ENCODE results near the gene FOXD1.
"Not testable (repeated sequence)": the region's sequence is repeated elsewhere in the genome, so short reads cannot be mapped to it uniquely, and the experiment has no call there.

The FOXD1 gene

DNA sequence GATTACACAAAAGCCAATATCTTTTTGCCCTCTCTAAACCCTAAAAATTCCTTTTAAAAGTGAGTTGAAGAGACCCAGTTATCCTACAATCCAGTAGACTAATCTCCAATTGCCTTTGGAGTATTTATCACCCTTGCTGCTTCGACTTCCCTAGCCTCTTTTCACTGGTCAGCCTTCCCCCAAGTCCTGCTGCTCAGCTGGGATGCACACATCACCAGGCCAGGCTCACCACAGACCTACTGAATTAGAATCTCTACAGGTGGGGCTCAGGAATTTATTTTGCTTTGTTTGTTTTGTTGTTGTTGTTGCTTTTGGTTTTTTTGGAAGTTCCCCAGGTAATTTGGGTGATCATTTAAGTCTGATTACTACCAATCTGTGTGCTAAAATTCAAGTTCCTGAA is 11.6 kb upstream of the FOXD1 start:
- DNase-seq (ENCODE audit: low read depth) = no peak

- no peak for DNase-seq (ENCODE audit: low read depth)
Observed at GRCh38 chr5:73459366-73459765, 10.8 kb upstream of the FOXD1 start.

DNA sequence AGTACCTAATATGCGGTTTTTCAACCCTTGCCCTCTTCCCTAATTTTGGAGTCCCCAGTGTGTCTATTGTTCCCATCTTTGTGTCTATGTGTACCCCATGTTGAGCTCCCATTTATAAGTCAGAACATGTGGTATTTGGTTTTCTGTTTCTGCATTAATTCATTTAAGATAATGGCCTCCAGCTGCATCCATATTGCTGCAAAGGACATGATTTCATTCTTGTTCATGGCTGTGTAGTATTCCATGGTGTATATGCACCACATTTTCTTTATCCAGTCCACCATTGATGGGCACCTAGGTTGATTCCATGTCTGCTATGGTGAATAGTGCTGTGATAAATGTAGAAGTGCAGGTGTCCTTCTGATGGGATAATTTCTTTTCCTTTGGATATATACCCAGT is 7.9 kb upstream of the FOXD1 start:
- not testable (repeated sequence) for DNase-seq (ENCODE audit: low read depth)

DNA sequence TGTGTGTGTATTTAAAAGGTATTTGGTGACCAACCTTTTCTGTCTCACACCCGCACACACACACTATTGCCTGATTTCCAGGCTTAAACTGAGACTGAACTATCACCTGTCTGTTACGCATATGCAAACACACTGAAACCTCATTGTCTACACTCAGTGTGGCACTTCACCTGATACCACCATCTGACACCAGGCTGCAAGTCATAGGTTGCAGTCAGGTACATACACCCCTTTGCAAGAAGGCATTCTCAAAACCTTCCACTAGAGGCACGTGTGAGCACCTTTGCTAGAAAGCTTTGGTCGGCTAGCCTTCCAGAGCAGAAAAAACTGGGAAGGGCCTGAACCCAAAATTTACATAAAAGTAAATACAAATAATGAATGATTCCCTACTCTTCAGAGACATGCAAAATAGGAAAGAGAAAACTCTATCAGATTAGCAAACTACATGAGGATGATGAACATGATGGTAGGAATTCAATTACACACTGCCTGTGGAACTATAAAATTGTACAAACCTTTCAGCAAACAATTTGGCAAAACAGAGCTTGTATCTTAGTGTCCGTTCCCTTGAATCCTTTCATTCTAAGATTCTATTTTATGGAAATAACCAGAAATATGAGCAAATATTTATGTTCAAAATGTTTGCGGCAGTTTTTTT is 5.9 kb upstream of the FOXD1 start:
- DNase-seq (ENCODE audit: low read depth) = no peak

DNA sequence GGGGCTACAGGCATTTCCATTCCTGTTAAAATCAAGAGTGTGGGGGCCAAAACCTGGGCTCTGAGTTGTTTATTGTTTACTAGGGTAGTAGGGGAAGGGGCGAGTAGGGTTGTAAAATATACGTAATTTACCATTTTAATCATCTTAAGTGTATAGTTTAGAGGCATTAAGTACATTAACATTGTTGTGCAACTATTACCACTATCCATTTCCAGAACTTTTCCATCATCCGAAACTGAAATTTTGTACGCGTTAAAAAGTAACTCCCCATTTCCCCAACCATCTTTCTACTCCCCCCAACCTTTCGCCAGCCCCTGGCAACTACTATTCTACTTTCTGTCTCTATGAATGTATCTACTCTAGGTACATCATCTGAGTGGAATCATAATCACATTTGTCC is 3.6 kb upstream of the FOXD1 start:
- DNase-seq (ENCODE audit: low read depth) = no peak

DNA sequence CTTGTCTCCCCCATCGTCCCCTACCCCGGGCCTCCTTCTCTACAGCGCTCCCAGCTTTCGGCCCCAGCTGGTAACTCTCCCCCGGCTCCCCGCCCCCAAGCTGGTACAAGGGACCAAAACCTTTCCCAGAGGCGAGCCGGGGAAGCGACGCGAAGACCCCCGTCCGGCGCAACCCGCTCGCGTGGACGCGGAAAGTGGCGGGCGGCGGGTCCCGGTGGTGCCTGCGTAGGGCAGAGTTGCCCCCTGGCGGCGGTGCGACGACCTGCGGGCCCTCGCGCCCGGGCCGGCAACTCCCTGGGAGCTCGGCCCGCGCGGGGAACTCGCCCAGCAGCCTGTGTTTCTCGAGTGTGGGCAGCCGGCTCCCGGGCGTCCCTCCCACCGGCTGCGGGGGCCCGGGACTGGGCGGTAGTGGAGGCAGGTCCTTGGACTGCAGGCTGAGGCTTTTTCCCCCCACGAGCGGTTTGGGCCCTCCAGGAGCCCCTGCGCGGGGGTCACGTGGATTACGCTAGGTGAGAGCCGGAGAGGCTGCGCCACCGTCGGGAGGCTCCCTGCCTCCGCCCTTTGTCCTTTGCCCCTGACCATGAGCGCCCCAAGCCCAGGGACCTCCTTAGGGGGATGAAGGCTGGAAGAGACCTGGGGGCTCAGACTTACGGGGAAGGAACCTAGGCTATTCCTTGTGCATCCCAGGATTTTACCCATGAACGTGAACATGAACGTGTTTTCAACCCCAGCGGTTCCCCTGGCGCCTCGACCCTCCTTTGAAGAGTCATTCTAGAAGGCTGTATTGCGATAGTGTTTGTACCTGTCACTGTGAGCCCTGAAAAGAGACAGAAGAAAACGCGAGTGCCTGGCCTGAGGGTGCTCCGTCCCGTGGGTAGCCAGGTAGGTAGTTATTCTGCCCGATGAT is 2.9 kb upstream of the FOXD1 start:
- no peak for DNase-seq (ENCODE audit: low read depth)

- no peak for DNase-seq (ENCODE audit: low read depth)
Observed at GRCh38 chr5:73450672-73451223, 2.2 kb upstream of the FOXD1 start.

GRCh38 chr5:73450137-73450536 is 1.6 kb upstream of the FOXD1 start:
- DNase-seq (ENCODE audit: low read depth) = no peak

GRCh38 chr5:73447530-73448462 is 781 bp downstream of the FOXD1 start:
- no peak for DNase-seq (ENCODE audit: low read depth)

DNA sequence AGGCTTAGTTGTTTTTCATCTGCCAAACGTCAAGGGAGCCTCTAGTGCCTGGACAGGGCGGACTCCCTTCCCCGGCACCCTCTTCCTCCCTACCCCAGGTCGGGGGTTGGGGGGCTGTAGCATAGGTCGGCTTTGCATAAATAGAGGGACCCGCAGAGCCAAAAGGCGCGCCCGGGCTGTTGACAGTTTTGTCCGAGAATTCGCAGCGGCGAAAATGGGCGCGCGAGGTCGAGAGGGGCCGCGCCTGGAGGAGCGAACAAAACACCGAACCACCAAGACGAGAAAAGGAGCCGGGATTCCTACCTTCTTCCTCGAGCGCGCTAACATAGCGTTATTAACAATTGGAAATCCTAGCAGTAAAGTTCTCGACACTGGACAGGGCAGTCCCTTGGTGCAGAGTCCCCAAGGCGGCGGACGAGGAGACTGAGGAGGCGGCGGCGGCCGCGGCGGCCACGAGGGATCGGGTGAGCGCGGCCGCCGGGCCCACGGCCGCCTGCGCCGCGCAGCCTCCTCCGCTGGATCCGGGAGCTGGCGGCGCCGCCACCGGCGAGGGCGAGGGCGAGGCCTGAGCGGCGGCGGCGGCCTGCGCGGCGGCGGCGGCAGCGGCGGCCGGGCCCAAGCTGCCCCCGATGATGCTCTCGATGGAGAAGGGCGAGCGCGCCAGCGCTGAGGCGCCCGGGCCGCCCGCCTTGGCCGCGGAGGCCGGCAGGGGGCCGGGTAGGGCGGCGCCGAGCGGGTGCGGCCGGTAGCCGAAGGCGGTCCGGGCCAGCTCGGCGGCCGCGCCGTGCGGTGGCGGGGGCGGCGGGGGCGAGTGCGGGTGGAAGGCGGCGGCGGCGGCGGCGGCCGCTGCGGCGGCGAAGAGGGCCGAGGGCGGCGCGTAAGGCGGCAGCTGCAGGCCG is 1.7 kb downstream of the FOXD1 start:
- DNase-seq (ENCODE audit: low read depth) = no peak

GRCh38 chr5:73445665-73446630 is 2.6 kb downstream of the FOXD1 start:
- DNase-seq (ENCODE audit: low read depth) = no peak

GRCh38 chr5:73444499-73445438 is 3.8 kb downstream of the FOXD1 start:
- no peak for DNase-seq (ENCODE audit: low read depth)

GRCh38 chr5:73443829-73444498 is 4.6 kb downstream of the FOXD1 start:
- DNase-seq (ENCODE audit: low read depth) = no peak

DNA sequence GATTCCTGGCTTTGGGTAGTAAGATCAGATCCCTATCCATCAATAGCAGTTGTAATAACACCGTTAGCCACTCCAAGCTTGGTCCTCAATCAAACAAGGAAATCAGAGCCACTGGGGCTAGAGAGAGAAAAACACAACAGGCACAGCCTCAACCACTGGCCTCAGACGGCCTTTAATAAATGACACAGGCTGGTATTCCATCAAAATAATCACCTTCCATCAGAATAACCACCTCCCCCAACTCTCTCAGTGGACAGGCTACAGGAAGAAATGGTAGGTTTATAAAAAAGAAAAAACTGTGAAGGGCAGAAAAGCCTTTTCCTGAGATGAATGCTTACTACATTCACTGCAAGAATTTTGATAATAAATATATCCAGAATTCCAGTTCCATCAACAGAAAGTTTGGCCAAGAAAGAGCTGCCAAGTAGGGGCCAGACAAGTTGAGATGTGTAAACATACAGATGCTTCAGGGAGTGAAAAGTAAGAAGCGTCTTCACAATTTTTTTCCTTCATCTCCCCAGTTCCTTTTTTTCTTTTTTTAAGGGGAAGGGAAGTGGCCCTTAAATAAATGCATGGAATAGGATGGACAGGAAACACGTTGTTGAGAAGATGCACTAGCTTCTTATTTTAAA is 5.5 kb downstream of the FOXD1 start:
- DNase-seq (ENCODE audit: low read depth) = no peak

DNA sequence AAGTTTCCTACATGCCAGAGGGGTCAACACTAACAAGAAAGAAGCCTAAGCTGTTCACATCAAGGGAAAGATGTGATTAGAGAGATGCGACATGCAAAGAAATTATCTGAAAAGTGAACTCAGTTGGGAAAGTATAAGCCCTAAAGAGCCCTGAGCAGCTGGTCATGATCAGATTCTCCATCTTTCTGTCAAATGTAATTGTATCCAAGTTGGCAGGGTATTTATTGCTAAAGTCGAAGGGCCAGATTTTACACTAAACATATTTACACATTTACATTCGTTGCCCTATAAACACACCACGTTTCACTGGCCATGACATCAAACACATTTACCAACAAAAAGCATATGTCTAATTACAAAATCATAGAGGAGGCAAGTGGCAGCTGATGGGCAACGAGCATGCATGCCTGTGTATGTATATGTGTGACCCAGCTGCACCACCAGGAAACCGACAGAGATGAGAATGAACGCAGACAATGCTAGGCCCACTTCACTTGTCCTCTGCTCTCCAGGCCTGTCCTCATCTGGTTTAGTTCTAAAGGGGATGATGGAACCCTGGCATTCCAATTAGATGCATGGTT is 6.3 kb downstream of the FOXD1 start:
- no peak for DNase-seq (ENCODE audit: low read depth)

- no peak for DNase-seq (ENCODE audit: low read depth)
Observed at GRCh38 chr5:73441378-73441777, 7.2 kb downstream of the FOXD1 start.

- DNase-seq (ENCODE audit: low read depth) = no peak
Observed at GRCh38 chr5:73440262-73440661, 8.3 kb downstream of the FOXD1 start.

Measured in GM04503 (cell line).